ENCODE measurements around the gene COPS4. TPM values are rescaled to one million over a fixed set of nuclear protein-coding genes. Genes with fewer than 3 reads are reported as not detected.
A peak's percentile ranks its signal among the peaks of the same experiment; 100 is the strongest.

The COPS4 gene
- total RNA-seq, 4 donors from 2014 or later, result 67.9 to 151 (median 91.9) TPM

DNA sequence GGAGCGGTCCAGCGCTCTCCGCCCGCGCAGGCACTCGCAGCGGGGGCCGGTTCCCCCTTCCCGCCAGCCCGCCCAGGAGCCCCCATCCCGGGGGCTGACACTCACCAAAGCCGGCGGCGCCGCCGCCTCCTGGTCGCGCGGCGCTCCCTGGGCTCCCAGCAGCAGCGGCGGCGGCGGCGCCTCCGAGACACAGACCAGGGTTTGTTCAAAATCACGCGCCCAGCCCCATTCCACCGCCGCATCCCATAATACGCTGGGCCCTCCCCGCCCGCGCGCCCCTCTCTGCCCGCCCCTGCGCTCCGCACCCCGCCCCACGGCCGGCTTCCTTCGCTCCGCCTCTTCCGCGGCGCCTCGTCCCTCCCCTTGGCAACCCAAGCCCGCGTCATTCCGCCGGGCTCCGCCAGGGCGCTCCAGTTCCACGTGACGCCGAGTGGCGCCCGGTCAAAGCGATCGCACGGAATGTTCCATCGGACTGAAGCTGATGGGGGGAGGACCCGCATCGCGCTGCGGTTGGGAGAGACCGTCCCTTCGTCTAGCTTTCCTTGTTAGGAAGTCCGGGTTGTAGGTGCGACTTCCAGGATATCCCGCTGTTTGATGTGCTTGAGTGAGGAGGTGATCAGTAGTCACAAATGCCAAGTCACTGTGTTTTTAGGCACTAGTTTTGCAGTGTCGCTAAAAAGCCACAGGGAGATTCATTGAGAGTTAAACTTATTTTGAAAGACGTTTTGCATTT, 22.1 kb upstream of the COPS4 start:
- in situ Hi-C loops (cut with MboI; ENCODE audit: low sequenced_read_pairs in 4 of 4), result loop anchor here in 1 of 4 donors (10.0 to 25.0 kb wide), 3 partner anchors 128 to 576 kb away; partner anchors contain the start of genes ENOPH1, HELQ, HNRNPDL and MRPS18C
- peak; percentile 93 to 96 for DNase-seq
- TF ChIP-seq POLR2A (IDR thresholded peaks at IDR 0.05) (peak; percentile 86 to 93), CTCF (IDR thresholded peaks at IDR 0.05 in 4 of 5, conservative IDR thresholded peaks at IDR 0.05 in 1 of 5) (peak; percentile 37 to 64 (median 53))
- Histone ChIP-seq H3K36me3 (no peaks in the 10 kb centered on the region), H3K4me1 (peaks cover 27 to 33% of the 10 kb centered on the region in 2 donors), H3K27me3 (no peaks in the 10 kb centered on the region), H3K27ac (peak overlapping the region; percentile 90 to 96 (median 94)), H3K4me3 (peak overlapping the region; percentile 70 to 94 (median 79)), H3K9me3 (no peaks in the 10 kb centered on the region)
- peak; percentile 90 for ATAC-seq
- intact Hi-C loops (cut with DNase I; ENCODE audit: low total_unique reads), result loop anchor here (1.0 to 5.0 kb wide), 5 partner anchors 21 to 640 kb away; partner anchors contain the start of genes COQ2, ENOPH1, HNRNPD and HNRNPDL

- peak overlapping the region; percentile 54 to 94 (median 79) for H3K4me3 ChIP-seq
- H3K27me3 ChIP-seq, result no peaks in the 10 kb centered on the region
- TF ChIP-seq POLR2A (IDR thresholded peaks at IDR 0.05) (no peak), CTCF (IDR thresholded peaks at IDR 0.05 in 4 of 5, conservative IDR thresholded peaks at IDR 0.05 in 1 of 5) (no peak)
- no peaks in the 10 kb centered on the region for H3K36me3 ChIP-seq
- peak; percentile 25 to 26 for ATAC-seq
- DNase-seq, result no peak
- peak overlapping the region; percentile 90 to 96 (median 94) for H3K27ac ChIP-seq
- intact Hi-C loops (cut with DNase I; ENCODE audit: low total_unique reads) (loop anchor here (1.0 to 5.0 kb wide), 4 partner anchors 21 to 583 kb away; partner anchors contain the start of genes COQ2, ENOPH1, HNRNPDL and PLAC8), in situ Hi-C loops (cut with MboI; ENCODE audit: low sequenced_read_pairs in 4 of 4) (loop anchor here in 1 of 4 donors (10.0 to 25.0 kb wide), 3 partner anchors 129 to 576 kb away; partner anchors contain the start of genes ENOPH1, HELQ, HNRNPDL and MRPS18C)
- peaks cover 27 to 30% of the 10 kb centered on the region in 2 donors for H3K4me1 ChIP-seq
- no peaks in the 10 kb centered on the region for H3K9me3 ChIP-seq
Observed at GRCh38 chr4:83013420-83013867, 21.5 kb upstream of the COPS4 start.

DNA sequence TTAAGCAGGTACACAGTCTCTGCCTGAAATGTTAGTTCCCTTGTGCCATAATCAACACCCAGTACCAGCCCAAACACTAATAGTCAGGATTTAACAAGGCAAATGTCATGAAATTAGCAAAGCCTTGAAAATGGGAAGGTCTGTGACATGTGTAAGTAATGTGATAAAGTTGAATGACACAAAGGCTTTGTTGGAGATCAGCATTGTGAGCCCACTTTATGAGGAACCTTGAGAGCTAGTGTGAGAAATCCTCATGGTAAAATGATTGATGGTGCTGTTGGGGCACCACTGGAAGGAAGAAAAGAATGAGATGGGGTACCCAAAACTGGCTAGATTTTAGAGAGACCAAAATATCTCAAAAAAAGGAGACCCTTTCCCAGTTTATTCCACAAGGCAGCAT, 21.1 kb upstream of the COPS4 start:
- peak overlapping the region; percentile 54 to 94 (median 79) for H3K4me3 ChIP-seq
- no peaks in the 10 kb centered on the region for H3K36me3 ChIP-seq
- TF ChIP-seq CTCF (IDR thresholded peaks at IDR 0.05 in 4 of 5, conservative IDR thresholded peaks at IDR 0.05 in 1 of 5) (no peak), POLR2A (IDR thresholded peaks at IDR 0.05) (no peak)
- no peak for ATAC-seq
- DNase-seq, result no peak
- in situ Hi-C loops (cut with MboI; ENCODE audit: low sequenced_read_pairs in 4 of 4) (loop anchor here in 1 of 4 donors (10.0 to 25.0 kb wide), 3 partner anchors 129 to 577 kb away; partner anchors contain the start of genes ENOPH1, HELQ, HNRNPDL and MRPS18C), intact Hi-C loops (cut with DNase I; ENCODE audit: low total_unique reads) (loop anchor here (1.0 to 5.0 kb wide), 4 partner anchors 20 to 584 kb away; partner anchors contain the start of genes COQ2, ENOPH1, HNRNPDL and PLAC8)
- peaks cover 25 to 27% of the 10 kb centered on the region in 2 donors for H3K4me1 ChIP-seq
- no peaks in the 10 kb centered on the region for H3K27me3 ChIP-seq
- no peaks in the 10 kb centered on the region for H3K9me3 ChIP-seq
- H3K27ac ChIP-seq, result peak overlapping the region; percentile 90 to 96 (median 94)

DNA sequence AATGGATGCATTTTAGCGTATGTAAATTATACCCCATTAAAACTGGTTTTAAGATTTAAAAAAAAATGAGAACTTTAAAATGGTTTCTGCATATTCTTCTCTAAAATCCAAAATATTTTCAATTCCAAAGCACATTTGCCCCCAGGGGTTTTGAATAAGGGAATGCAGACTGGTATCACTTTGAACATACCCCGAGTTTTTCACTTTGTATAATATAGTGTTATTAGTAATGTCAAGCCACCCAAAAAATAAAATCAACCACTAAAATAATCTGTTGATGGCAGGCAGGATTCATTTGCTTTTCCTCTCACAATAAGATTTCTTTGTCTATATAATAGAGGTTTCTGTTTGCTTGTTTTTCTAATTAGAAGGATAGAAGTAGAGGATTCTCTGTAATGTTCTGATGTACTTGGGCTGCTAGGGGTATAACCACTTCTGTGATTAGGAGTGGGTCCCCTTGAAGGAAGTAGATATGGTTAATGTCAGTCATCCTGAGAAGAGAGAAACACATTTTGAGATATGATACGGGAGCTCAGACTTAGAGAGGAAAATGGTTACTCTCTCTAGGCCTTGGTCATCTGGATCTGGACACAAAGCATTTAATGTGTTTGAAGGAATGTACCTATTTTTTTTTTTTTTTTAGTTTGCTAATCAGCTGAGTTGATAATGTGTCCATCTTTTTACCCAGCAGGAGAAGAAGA, 15.0 kb upstream of the COPS4 start:
- ATAC-seq (no peak), DNase-seq (no peak)

More for the DNA sequence above, 15.0 kb upstream of the COPS4 start:
- peaks cover 0 to 3% (median 0%) of the 10 kb centered on the region in 3 donors for H3K9me3 ChIP-seq
- no peak overlapping the region for H3K4me3 ChIP-seq
- no peaks in the 10 kb centered on the region for H3K36me3 ChIP-seq
- no peaks in the 10 kb centered on the region for H3K27me3 ChIP-seq
- no peak overlapping the region for H3K27ac ChIP-seq
- no peaks in the 10 kb centered on the region for H3K4me1 ChIP-seq
- TF ChIP-seq CTCF (IDR thresholded peaks at IDR 0.05 in 4 of 5, conservative IDR thresholded peaks at IDR 0.05 in 1 of 5), result no peak
- no peak for TF ChIP-seq POLR2A (IDR thresholded peaks at IDR 0.05)
- in situ Hi-C loops (cut with MboI; ENCODE audit: low sequenced_read_pairs in 4 of 4), result loop anchor here in 1 of 4 donors (10.0 to 25.0 kb wide), 3 partner anchors 135 to 583 kb away; partner anchors contain the start of genes ENOPH1, HELQ, HNRNPDL and MRPS18C
- intact Hi-C loops (cut with DNase I; ENCODE audit: low total_unique reads), result no loop called here
